GM18858 (cell line): ENCODE measurements around the gene NACAD.
"Not testable (repeated sequence)": the region's sequence is repeated elsewhere in the genome, so short reads cannot be mapped to it uniquely, and the experiment has no call there.

ENCODE experiments used
- ATAC-seq: cut with Tn5 transposase; IDR thresholded peaks from one replicate; pipeline ENCODE4 v1.9.1; 2021; ENCODE audit not compliant: unreplicated experiment

The NACAD gene

DNA sequence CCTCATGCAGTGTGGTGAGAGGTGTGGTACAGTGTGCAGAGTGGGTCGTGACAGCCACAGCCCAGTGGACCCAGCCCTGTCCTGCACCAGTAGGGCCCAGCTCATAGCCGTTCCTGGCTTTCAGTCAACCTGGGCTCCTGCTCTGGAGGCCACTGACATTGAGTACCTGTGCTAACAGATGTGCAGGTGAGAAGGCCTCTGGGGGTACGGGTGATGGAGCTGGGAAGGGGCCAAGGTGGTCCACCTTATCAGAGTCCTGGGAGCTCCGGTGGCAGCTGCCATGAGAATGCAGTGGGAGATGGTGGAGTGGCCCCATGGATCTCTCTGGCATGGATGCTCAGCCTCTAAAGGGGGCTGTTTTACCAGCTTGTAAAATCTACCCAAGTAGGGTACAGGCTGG lies 28.8 kb upstream of the NACAD start:
- no peak for ATAC-seq

DNA sequence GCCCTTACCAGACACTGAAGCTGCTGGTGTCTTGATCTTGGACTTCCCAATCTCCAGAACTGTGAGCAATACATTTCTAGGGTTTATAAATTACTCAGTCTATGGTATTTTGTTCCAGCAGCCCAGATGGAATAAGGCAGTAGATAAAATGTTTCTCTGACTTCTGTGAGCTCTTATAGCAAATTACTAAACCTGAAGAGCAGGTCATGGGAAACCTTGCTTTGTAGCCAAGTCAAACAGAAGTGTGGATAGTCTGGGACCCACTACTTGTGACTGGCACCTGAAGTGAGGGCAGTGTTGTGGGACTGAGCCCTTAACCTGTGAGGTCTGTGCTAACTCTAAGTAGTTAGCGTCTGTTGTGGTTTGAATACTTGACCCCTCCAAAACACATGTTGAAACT lies 27.3 kb upstream of the NACAD start:
- ATAC-seq: no peak

- ATAC-seq: no peak
Observed at GRCh38 chr7:45114926-45115325, 26.2 kb upstream of the NACAD start.

- ATAC-seq: not testable (repeated sequence)
Observed at GRCh38 chr7:45114257-45114656, 25.5 kb upstream of the NACAD start.

- no peak for ATAC-seq
Observed at GRCh38 chr7:45112648-45113047, 23.9 kb upstream of the NACAD start.

GRCh38 chr7:45111298-45112223 lies 22.8 kb upstream of the NACAD start, which contains the start of gene TBRG4:
Gene TBRG4, minus strand, starts transcription at chr7:45111697. Its CDS starts 2,460 bp downstream, at chr7:45109237.
- ATAC-seq: peak; percentile 88

DNA sequence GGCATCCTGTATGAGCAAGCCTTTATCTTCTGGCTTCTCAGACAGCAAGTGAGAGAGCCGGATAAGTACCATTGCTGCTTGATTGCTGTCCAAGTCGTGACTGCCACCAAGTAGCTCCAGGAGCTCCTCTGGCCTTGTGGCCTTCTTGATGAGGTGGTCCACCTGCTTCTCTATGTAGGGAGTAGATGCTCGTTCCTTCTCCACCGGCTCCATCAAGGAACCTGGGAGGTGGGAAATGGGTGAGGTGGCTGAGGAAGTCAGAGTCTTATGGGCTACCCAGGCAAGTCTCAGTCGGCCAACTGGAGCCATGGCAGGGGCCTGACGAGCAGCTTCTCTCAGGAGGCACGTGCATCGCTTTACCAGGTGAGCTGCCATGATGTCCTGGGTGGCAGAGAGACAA lies 20.1 kb upstream of the NACAD start:
- ATAC-seq: no peak

DNA sequence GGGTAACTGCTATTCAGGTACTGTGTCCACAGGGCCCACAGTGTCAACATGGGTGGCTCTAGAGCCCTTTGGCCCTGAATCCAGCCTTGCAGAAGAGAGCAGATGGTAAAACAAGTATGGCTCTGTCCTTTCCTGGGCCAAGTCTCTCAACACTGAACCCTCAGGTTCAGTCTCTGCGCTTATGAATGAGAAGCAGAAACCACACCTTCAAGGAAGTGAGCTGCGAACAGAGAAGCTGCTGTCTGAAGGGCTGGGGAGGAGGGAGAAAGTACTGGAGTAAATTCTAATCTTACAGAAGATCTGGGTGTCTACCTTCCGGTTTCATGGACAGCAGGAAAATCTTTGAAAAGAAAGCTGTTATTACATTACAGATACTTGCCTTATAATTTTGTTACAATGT lies 18.6 kb upstream of the NACAD start:
- no peak for ATAC-seq

DNA sequence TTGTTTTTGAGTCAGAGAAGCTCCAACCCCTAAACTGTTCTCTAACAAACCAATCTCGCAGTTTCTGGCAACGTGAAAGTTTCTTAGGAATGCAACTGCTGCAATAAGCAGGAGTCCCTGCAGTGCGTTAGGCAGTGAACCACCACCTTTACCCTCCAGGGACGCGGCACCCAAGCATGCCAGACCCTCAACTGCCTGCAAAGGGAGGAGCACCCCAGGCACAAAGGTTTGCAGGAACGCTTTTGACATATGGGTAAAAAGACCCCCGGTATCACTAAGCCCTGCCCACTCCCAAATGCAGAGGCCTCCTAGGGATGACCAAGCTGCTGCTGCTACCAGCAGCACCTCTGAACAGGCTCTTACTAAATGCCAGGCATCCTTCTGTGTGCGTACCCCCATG lies 18.1 kb upstream of the NACAD start:
- no peak for ATAC-seq

DNA sequence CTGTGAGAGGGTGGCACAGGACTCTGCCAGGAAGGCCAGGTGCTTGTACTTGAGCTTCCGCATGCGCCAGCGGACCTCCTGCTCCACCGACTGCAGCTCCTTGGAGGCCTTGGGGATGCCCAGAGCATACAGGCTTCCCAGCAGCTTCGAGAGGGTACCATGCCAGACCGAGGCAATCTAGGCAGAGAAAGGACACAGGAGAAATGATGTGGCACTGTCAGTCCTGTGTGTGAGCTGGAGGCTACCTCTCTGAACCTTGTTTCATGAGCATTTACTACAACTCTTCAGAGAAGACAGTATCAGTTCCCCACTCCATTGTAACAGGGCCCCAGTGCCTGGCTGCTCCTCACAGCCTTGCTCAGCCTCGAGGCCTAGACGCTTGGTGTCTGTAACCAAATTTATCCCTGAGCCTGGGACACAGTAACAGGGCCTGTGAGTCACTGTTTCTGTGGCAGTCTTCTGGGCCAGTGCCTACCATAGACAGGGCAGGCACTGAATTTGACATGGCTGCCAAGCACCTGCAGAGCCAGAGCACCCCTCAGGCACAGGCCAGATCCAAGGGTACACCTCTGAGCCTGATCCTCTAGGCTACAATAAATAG lies 16.9 kb upstream of the NACAD start:
- ATAC-seq: no peak

GRCh38 chr7:45104844-45105587 lies 16.2 kb upstream of the NACAD start:
- ATAC-seq: no peak

DNA sequence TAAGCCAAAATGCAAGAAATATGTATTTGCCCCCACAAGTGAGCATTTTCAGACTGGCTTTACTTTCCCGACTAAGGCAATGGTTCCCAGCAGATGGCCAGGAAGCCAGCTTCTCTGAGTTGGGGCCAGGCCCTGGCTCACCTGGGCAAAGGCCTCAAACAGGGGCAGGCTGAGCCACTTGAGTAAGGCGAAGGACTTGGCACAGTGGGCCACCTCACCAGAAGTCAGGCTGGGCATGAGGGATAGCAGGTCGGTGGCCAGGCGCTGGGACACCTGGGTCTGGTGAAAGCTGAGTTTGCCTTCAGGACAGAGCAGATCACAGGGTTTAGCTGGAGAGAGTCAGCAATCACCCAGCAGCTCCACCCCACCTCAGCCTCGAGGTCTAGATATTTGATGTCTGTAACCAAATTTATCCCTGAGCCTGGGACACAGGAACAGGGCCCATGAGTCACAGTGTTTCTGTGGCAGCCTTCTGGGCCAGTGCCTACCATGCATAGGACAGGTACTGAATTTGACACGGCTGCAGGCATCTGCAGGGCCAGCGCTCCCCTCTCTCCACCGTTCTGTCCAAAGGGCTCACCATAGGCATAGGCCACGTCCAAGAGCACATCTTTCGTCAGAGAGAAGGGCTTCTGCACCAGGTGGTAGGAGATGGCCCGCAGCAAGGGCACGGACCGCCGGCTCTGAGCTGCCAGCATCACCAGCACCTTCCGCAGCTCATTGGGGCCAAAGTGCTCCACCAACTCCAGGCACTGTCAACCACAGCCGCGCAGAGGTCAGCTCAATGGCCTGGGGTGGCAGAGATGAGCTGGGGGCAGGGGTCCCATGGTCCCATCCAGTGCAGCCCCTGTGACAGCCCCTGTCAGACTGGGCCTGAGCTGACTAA lies 15.4 kb upstream of the NACAD start:
- ATAC-seq: no peak

DNA sequence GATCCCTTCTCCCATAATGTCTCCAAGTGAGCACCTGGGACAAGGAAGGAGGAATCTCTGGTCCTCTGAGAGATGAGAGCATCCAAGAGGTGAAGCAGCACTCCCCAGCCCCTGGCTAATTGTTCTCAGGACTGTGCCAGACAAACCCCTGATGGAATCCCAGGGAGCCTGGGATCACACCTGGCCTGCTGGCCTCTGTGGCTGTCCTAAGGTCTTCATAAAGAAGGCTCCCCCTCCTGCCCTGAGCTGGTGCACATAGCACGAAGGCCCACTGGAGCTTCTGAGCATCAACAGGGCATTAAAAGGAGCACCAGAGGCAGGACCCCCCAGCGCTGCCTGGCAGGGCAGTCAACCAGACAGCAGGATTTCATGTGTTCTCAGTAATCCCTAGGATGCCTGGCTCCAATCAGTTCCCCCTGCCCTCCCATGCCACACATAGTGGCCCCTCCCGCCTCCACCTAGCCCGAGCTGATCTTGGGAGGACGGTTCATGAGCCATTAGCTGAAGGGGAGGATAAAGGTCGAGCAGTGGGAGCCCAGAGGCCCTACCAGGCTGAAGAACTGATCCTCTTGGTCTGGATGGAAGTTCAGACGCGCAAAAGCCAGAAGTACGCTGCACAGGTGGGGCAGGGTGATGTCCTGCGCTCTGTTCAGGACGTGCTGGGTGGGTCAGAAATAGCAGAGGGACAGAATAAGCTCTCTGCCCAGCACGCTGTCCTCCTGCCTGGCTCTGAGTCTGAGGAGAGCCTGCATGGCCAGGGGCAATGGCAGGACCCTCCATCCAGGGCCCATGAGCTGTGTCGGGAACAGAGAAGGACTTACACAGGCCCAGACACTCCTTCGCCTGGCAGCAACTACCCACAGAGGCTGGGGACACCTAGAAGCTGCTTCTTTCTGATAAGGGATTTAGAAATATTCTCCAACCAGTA lies 14.3 kb upstream of the NACAD start:
- ATAC-seq: no peak

DNA sequence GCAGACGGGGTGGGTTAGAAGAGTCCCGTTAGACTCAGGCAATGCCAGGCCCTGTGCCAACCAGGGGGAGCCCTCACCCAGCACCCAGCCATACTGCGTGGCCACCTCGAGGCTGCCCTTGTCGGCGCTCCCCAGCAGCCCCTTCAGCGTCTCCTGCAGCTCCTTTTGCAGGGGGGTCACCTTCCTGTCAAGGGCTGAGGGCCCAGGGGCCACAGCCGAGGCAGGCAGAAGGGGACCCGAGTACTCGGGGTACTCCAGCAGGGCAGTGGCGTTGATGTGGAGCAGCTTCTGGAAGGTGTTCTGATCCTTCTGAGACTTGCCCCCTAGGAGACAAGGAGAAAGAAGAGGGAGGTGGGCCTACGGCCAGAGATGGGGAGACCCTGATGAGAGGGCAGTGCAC lies 13.0 kb upstream of the NACAD start:
- no peak for ATAC-seq

GRCh38 chr7:45100761-45101480 lies 12.2 kb upstream of the NACAD start:
- ATAC-seq: no peak

DNA sequence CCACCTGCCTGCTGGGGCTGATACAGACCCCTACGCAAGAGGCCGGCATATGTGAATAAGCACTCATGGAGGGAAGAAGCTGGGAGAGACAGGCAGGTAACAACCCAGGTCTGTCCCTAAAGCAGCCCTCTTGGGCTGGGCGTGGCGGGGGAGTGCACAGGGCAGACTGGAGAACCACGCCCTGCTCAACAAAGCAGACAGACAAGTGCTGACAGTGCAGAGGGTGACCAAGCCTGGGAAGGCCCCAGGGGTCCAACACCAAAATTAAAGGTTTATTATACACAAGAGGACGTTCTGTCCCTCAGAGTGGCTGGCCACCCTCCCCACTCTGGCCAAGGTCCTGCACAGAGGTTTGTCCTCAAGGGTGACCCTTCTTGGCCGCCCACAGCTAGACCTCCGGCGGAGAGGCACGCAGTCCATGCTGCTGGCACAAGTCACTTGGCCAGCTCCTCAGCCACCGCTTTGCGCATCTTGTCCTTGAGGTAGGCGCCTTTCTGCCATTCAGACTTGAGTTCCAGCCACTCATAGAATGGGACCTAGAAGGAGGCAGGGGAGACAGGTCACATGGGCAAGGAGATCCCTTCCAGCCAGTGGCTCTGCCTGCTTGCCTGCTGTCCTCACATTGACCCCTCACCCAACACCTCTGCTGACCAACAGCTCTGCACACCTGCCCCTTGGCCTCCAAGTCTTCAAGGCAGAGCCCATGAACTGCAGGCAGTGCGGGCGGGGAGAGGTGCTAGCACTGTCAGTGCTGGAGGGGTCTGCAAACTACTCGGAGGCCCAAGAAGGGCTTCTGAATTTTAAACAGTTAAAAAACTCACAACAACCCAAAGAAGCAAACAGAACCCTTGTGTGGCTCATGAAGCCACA lies 11.4 kb upstream of the NACAD start:
- ATAC-seq: no peak

DNA sequence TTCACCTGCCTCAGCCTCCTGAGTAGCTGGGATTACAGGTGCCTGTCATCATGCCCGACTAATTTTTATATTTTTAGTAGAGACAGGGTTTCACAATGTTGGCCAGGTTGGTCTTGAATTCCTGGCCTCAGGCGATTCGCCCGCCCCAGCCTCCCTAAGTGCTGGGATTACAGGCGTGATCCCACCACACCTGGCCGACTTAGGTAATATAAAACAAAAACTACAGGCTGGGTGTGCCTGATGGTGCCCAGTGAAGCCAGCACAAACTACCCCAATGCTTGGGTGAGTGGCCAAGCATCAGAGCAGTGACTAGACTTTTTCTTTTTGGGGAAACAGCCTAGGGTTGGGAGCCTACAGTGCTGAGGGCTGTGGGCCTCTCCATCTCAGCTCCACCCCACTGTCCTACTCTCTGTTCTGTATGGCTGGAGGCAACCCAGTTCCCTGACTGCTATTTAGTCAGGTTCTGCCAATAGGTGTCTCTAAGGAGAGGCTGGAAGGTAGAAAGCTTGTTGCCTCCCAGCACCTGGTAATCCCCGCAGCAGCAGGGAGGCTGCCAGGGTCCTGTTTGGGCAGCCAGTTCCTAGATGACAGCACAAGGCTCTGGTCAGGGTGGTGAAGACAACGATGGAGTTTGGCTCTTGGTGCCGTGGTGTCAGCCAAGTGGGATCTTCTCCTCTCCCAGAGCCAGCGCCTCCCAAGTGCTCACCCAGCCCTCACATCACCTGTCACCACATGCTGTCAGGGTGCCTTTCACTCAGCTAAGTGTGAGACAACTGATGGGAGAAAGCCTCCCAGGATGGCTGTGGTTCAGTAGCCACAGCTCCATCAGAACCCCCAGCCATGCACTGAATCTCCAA lies 10.4 kb upstream of the NACAD start:
- ATAC-seq: no peak
